ENCODE results near the gene KIAA0513. TPM values are rescaled to one million over a fixed set of nuclear protein-coding genes. Genes with fewer than 3 reads are reported as not detected.

Gene KIAA0513
- total RNA-seq, 1 donor from 2014 or later: 131 TPM

DNA sequence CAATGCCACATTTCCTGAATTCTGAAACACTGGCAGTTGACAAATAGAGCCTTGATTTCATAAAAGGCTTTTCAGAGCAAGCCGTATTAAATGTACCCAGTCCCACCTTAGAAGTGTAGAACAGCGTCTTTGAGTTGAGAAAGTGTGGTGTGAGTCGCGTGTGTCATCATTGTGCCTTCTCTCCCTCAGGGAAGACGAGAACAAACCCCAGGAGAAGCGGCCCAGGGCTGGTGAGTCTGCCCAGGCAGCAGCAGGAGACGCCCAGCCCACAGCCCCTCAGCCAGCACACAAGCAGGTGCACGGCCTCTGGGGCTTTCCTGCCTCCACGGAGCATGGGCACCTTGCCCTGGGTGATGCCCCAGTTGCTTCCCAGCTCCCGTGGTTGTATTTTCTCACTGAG lies 50.6 kb downstream of the KIAA0513 start:
- H3K27ac ChIP-seq: no peak overlapping the region
- H3K9me3 ChIP-seq: no peaks in the 10 kb centered on the region
- H3K4me1 ChIP-seq: no peaks in the 10 kb centered on the region
- peaks cover 18 to 55% of the 10 kb centered on the region in 2 donors for H3K36me3 ChIP-seq
- TF ChIP-seq, protein P1, sequence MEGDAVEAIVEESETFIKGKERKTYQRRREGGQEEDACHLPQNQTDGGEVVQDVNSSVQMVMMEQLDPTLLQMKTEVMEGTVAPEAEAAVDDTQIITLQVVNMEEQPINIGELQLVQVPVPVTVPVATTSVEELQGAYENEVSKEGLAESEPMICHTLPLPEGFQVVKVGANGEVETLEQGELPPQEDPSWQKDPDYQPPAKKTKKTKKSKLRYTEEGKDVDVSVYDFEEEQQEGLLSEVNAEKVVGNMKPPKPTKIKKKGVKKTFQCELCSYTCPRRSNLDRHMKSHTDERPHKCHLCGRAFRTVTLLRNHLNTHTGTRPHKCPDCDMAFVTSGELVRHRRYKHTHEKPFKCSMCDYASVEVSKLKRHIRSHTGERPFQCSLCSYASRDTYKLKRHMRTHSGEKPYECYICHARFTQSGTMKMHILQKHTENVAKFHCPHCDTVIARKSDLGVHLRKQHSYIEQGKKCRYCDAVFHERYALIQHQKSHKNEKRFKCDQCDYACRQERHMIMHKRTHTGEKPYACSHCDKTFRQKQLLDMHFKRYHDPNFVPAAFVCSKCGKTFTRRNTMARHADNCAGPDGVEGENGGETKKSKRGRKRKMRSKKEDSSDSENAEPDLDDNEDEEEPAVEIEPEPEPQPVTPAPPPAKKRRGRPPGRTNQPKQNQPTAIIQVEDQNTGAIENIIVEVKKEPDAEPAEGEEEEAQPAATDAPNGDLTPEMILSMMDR (IDR thresholded peaks at IDR 0.05): no peak
- intact Hi-C loops (cut with DNase I): loop anchor here (10.0 kb wide), 1 partner anchor 323 kb away; no protein-coding TSS in a partner anchor
- no peak for DNase-seq (ENCODE audit: low spot score in 2 of 2)
- H3K4me3 ChIP-seq: no peak overlapping the region
- H3K27me3 ChIP-seq: no peaks in the 10 kb centered on the region

DNA sequence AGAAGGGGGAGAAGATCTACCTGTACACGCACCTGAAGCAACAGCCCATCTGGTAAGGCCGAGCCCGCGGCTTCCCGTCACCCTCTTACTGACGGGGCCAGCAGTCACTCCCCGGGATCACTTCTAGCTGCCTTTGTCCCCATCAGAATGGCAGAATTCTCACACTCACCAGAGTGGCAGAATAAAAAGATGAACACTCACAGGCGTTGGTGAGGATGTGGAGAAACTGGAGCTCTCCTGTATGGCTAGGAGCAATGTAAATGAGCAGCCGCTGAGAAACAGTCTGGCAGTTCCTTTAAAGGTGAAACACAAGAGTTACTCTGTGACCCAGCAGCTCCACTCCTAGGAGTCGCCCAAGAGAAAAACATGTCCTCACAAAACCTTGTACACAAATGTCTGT lies 51.4 kb downstream of the KIAA0513 start:
- Histone ChIP-seq H3K9me3 (no peaks in the 10 kb centered on the region), H3K27ac (no peak overlapping the region), H3K36me3 (peaks cover 18 to 49% of the 10 kb centered on the region in 2 donors), H3K4me1 (no peaks in the 10 kb centered on the region), H3K4me3 (no peak overlapping the region), H3K27me3 (no peaks in the 10 kb centered on the region)
- DNase-seq (ENCODE audit: low spot score in 2 of 2): no peak
- TF ChIP-seq, protein P1 (IDR thresholded peaks at IDR 0.05): no peak
- intact Hi-C loops (cut with DNase I): loop anchor here (10.0 kb wide), 1 partner anchor 324 kb away; no protein-coding TSS in a partner anchor

DNA sequence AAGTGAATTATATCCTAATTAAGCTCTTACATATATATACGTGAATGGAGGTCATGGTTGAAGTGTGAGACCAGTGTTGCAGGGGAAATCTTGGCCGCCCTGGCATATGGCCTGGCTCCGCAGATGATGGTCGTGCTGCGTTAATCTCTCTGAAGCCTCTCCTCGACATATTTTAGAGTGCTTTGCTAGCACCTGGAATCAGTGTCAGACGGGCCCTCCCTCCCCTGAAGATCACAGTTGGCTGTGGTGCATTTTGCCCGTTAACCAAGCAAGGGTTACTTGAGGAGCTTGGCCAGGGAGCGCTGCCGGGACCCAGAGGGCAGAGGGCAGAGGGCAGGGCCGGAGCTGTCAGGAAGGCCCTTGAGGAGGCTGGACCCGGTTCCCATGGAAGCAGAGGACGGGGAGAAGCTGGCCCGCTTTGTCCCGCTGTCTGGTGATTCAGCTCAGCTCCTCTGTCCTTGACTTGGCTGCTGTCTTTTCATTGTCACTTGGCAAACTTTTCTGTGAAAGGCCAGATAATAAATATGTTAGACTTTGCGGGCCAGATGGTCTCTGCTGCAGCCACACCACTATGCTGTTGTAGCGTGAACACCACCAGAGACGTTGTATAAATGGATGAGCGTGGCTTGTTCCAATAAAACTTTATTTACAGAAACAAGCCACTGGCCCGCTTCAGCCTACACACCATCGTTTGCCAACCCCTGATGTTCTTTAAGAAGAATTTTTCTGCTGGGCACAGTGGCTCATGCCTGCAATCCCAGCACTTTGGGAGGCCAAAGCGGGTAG lies 52.4 kb downstream of the KIAA0513 start:
- TF ChIP-seq, protein P1 (IDR thresholded peaks at IDR 0.05): no peak
- Histone ChIP-seq H3K36me3 (peaks cover 13 to 49% of the 10 kb centered on the region in 2 donors), H3K27me3 (no peaks in the 10 kb centered on the region), H3K4me3 (no peak overlapping the region), H3K27ac (no peak overlapping the region), H3K4me1 (no peaks in the 10 kb centered on the region), H3K9me3 (no peaks in the 10 kb centered on the region)
- intact Hi-C loops (cut with DNase I): loop anchor here (10.0 kb wide), 1 partner anchor 325 kb away; no protein-coding TSS in a partner anchor
- no peak for DNase-seq (ENCODE audit: low spot score in 2 of 2)

DNA sequence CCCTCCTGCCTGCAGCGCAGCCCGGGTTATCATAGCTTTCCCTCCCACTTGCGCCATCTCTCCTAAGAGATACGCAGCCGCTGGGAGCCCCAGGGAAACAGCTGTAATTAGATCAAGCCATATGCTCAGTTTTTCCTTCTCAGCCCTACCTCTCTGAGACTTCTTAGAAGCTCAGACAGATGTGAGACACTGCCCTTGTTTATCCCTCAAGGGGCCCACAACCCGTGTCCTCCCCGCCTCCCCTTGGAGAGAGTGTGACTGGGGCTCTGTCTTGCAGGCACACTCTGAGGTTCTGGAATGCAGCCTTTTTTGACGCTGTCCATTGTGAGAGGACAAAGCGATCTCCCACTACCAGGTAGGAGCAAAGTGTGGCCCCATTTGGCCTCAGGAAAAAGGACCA lies 53.4 kb downstream of the KIAA0513 start:
- no peak overlapping the region for H3K27ac ChIP-seq
- H3K36me3 ChIP-seq: peaks cover 13 to 45% of the 10 kb centered on the region in 2 donors
- DNase-seq (ENCODE audit: low spot score in 2 of 2): no peak
- TF ChIP-seq, protein P1 (IDR thresholded peaks at IDR 0.05): no peak
- H3K4me1 ChIP-seq: no peaks in the 10 kb centered on the region
- H3K9me3 ChIP-seq: no peaks in the 10 kb centered on the region
- H3K4me3 ChIP-seq: no peak overlapping the region
- intact Hi-C loops (cut with DNase I): no loop called here
- no peaks in the 10 kb centered on the region for H3K27me3 ChIP-seq

DNA sequence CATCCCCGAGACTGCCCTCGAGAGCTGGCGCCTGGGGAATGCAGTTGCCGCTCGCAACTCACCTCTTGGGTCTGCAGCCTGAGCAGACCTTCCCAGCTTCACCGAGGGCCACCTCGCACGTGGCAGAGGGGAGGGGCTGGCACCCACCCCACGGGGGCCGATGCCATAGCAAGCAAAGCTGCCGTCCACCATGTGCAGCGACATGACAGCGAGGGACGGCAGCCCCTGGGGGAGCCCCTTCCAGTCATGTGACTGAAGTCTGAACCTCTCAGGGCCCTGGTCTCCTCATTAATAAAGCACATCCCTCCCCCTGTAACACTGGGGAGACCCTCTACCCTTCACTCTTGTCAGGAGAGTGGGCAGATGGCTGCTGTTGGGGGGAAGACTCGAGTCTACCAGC lies 54.2 kb downstream of the KIAA0513 start:
- Histone ChIP-seq H3K27ac (no peak overlapping the region), H3K9me3 (no peaks in the 10 kb centered on the region), H3K4me1 (no peaks in the 10 kb centered on the region), H3K4me3 (no peak overlapping the region), H3K27me3 (no peaks in the 10 kb centered on the region), H3K36me3 (peaks cover 13 to 41% of the 10 kb centered on the region in 2 donors)
- intact Hi-C loops (cut with DNase I): no loop called here
- DNase-seq (ENCODE audit: low spot score in 2 of 2): no peak
- TF ChIP-seq, protein P1 (IDR thresholded peaks at IDR 0.05): no peak

All from ascending aorta (tissue), 2 donors.